IPS-11a (cell line): ENCODE results near the gene PRR15L.
"Not testable (repeated sequence)": the region's sequence is repeated elsewhere in the genome, so short reads cannot be mapped to it uniquely, and the experiment has no call there.

ENCODE experiments used
- H3K4me3 ChIP-seq: one replicate; pipeline ENCODE4 v1.5.1; 2013; ENCODE audit warnings: low read depth, low read length, control low read depth

The PRR15L gene

GRCh38 chr17:47941246-47942095, 16.2 kb downstream of the PRR15L start, which contains the start of gene PNPO:
Gene PNPO (plus strand): TSS chr17:47941571. CDS start chr17:47941676, 105 bp downstream.
- peak within 1 kb of the TSS; percentile 30 for H3K4me3 ChIP-seq

GRCh38 chr17:47937941-47938340, 19.7 kb downstream of the PRR15L start:
- no peak overlapping the region for H3K4me3 ChIP-seq

GRCh38 chr17:47935961-47936360, 21.7 kb downstream of the PRR15L start:
- no peak overlapping the region for H3K4me3 ChIP-seq

GRCh38 chr17:47935468-47935867, 22.2 kb downstream of the PRR15L start:
- not testable (repeated sequence) for H3K4me3 ChIP-seq

GRCh38 chr17:47934856-47935255, 22.8 kb downstream of the PRR15L start:
- no peak overlapping the region for H3K4me3 ChIP-seq

- no peak overlapping the region for H3K4me3 ChIP-seq
These were observed 25.8 kb downstream of the PRR15L start for GRCh38 chr17:47931848-47932247.

GRCh38 chr17:47929218-47930000, 28.3 kb downstream of the PRR15L start:
- H3K4me3 ChIP-seq = no peak overlapping the region

- no peak overlapping the region for H3K4me3 ChIP-seq
These were observed 29.3 kb downstream of the PRR15L start for GRCh38 chr17:47928415-47928814.

GRCh38 chr17:47927821-47928400, 29.8 kb downstream of the PRR15L start:
- no peak overlapping the region for H3K4me3 ChIP-seq

GRCh38 chr17:47925678-47925988, 32.0 kb downstream of the PRR15L start:
- no peak overlapping the region for H3K4me3 ChIP-seq

- no peak overlapping the region for H3K4me3 ChIP-seq
These were observed 32.7 kb downstream of the PRR15L start for GRCh38 chr17:47924785-47925677.

GRCh38 chr17:47919889-47920288, 37.8 kb downstream of the PRR15L start:
- not testable (repeated sequence) for H3K4me3 ChIP-seq

GRCh38 chr17:47918991-47919390, 38.7 kb downstream of the PRR15L start:
- no peak overlapping the region for H3K4me3 ChIP-seq

GRCh38 chr17:47918006-47918405, 39.7 kb downstream of the PRR15L start:
- H3K4me3 ChIP-seq = no peak overlapping the region

GRCh38 chr17:47917581-47917980, 40.1 kb downstream of the PRR15L start:
- no peak overlapping the region for H3K4me3 ChIP-seq

- H3K4me3 ChIP-seq = no peak overlapping the region
These were observed 41.0 kb downstream of the PRR15L start for GRCh38 chr17:47916489-47917208.

- no peak overlapping the region for H3K4me3 ChIP-seq
These were observed 41.8 kb downstream of the PRR15L start for GRCh38 chr17:47915776-47916398.

- H3K4me3 ChIP-seq = no peak overlapping the region
These were observed 43.3 kb downstream of the PRR15L start for GRCh38 chr17:47914306-47914948.

- H3K4me3 ChIP-seq = no peak overlapping the region
These were observed 44.6 kb downstream of the PRR15L start for GRCh38 chr17:47913050-47913449.
